GM19099 (cell line): ENCODE data around the gene FAM50B.

Source experiments
- POLR2A ChIP-seq: IDR thresholded peaks from 3 replicates; pipeline ENCODE4 v1.6.1; 2011; ENCODE audit warnings: low read depth; ENCODE audit not compliant: insufficient read length; ENCODE audit errors: extremely low read depth

Gene FAM50B

DNA sequence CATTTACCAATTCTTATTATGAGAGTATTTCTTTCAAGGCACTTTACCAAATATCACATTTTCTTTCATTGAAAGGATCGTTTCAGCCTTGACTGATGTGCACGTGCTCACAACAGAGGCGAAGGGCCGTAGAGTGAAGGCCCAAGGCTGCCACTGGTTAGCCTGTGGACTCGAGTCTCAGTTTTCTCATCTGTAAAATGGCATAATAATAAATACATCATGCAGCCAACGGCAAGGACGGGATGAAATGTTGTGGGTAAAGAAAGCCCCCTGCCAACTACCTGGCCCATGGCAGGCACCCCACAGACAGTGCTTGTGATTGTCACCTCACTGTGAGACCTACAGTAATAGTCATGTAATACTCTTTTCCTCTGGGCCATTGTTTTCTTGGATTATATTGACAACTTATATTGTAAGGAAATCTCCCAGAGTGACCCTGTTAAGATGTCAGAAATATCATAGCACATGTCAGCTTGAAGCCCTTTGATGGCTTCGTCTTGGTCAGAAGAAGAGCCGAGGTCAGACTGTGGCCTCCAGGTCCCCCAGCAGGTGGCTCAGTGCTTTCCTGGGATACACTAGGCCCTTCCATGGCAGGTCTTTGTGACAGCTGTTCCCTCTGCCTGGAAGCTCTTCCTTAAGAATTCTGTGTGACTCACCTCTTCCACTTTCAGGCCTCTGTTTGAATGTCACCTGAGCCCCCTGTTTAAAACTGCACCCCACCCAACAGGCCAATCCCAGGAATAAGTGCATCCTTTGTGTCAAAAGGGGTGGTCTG lies 36.3 kb downstream of the FAM50B start:
- TF ChIP-seq POLR2A, result no peak

GRCh38 chr6:3887150-3887700 lies 38.1 kb downstream of the FAM50B start:
- no peak for TF ChIP-seq POLR2A

DNA sequence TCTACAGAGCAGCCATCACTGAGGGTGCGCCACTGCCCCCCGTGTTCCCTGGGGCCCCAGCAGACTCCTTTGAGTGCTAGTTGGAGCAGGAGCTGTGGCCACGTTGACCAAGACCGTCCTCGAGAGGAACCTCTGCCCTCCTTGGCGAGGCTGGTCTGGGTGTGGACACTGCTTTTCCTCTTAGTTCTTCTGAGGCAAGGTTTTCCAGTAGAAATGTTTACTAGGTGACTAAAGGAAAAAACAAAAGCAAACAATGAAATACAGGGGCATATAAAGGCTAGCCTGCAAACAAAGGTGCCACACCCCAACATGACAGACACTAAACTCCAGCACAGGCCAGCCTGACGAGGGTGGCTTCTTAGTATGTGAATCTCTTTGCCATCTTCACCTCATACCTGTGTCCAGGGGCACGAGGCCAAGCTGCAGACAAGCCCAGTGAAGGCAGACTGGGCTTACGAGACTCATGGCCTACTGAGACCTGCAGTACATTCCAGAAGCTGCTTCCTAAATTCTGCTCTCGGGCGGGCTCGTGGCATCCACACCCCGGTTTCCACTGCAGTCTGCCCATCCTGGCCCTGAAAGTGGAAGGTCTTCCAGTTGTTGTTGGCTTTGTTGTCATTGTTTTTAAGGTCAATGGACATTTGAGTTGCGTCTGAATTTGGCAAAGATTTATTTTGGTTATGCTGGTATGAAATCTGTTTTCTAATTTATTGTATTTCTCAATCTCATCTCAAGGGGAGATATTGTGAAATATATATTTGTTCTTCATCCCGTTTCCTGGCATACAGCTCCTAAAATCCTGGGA lies 39.2 kb downstream of the FAM50B start:
- TF ChIP-seq POLR2A, result no peak

DNA sequence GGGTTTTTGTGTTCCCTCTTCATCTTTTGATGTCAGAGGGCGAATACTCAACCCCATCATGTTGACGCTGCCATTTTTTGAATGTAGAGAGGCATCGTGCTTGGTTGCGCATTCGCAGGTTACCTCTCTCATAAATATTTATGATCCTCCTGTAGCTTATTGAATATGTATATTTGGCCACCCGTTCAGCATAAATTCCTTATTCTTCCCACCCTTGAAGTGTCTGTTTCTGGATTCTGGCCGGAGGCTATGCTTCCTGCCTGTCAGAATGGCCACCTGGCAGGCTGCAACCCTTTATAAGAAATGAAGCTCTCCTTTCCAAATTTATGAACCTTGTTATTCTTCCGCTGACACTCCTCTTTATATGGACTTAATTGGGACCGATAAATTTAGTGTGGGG lies 40.9 kb downstream of the FAM50B start:
- TF ChIP-seq POLR2A, result no peak

DNA sequence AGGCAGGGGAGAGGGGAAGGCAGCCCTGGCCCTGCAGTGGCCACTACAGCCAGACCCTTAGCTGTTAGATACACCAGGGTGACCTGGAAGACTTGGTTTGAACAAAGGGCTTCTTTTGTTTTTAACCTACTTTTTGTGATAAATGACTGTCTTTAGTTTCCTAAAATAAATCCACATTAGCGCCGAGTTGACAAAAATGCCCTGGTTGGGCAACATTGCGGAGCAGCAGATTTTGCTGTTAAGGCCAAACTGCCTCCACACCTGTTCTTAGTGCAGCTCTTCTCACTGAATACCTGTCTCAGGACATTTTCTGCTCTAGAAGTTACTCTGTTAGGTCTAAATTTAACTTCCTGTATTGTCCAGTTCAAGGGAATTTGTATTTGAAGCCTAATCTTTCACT lies 42.7 kb downstream of the FAM50B start:
- no peak for TF ChIP-seq POLR2A

GRCh38 chr6:3892603-3893002 lies 43.4 kb downstream of the FAM50B start:
- no peak for TF ChIP-seq POLR2A

- TF ChIP-seq POLR2A, result no peak
Observed at GRCh38 chr6:3893487-3893886, 44.3 kb downstream of the FAM50B start.

DNA sequence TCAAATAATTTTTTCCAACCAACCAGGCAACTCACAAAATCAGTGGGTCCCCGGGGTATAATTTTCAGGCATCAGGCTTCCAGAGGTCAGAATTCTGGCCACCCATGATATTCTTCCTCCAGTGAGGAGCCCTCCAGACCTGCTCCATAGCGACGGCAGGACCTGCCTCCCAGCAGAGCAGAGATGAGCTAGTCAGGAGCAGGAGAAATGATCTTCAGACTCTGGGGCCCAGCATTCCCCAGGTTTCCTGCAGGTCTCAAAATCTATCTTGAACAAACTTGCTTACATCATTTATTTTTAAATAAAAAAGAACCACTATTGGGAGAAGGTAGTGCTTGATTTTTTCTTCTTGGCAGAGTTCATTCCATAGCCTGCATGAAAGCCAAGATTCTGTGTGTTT lies 44.7 kb downstream of the FAM50B start:
- no peak for TF ChIP-seq POLR2A

GRCh38 chr6:3894590-3895311 lies 45.6 kb downstream of the FAM50B start:
- TF ChIP-seq POLR2A, result no peak

DNA sequence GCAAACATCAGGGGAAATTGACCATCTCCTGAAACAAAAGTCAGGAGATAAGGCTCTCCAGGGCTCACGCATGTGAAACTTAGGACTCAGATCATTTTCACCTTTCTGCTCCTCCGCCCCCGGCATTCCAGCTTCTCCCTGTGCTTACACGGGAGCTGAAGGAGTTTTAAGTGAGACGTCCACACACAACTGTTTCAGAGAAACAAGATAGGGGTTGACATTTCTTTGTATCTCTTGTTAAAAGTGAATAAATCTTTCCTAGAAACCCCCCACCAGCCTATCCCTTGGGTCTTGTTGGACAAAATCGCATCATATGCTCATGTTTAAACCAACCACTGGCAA lies 46.1 kb downstream of the FAM50B start:
- TF ChIP-seq POLR2A, result no peak

GRCh38 chr6:3895805-3896204 lies 46.6 kb downstream of the FAM50B start:
- no peak for TF ChIP-seq POLR2A

DNA sequence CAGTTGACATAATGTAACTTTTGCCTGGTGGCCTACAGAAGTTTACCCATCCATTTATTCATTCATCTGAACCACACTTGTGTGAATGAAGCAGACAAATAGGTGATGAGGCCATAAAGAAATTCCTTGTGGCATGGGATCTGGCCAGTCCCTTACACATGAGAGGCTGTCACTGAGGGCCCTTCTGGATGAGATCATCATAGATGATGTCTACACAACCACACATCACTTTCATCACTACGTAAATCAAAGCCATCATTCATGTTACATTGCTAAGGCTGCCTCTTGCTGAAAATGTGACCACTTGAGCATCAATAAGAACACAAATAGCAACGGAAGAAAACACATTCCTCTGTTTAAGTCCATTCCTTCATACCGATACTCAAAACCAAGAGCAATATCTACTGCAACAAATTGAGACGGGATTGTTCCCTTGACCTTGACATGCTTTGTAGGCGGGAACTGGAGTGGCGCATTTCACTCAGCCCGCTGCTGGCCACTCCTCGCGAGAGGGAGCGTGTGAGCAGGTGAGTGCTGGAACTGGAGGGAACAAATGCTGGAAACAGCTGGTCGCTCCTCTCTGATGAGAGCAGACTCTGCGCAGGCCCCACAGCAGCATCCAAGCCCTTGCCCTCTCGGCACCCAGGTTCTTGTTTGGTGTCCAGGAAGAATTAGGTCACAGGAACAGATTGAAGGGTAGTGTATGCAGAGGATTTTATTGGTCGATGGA lies 49.3 kb downstream of the FAM50B start:
- TF ChIP-seq POLR2A, result no peak

GRCh38 chr6:3899061-3899460 lies 49.9 kb downstream of the FAM50B start:
- TF ChIP-seq POLR2A, result no peak

DNA sequence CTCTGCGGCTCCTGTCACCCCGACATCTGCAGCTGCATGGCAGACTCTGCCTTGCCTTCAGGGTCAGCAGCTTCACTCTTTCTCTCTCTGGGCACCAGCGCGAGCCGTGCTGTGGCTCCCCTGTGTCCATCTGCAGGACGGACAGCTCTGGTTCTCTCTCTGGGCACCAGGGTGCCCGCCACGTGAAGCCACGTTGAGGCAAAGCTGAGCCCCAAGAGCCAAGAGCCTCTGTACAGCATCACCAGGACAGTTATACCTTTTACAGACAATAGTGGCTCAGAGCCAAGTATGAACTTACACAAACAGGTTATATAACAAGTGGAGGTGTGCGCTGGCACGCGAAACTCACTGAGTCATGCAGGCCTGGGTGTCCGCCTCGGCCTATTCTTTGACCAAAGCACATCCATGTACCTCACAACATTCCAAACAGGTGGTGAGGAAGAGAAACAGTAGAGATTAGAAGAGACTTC lies 50.8 kb downstream of the FAM50B start:
- TF ChIP-seq POLR2A, result no peak
